Body of pancreas (tissue), 4 donors: ENCODE results near the gene PATZ1.

Source experiments
- POLR2A ChIP-seq, 3 donors: fragments of 450-650 bp; IDR thresholded peaks; one replicate each; pipeline ENCODE4 v1.6.1; 2016; ENCODE audit warnings: antibody characterized with exemption in 3 of 3, mild to moderate bottlenecking in 2 of 3
- TF ChIP-seq, protein P1 (sequence below), 7 experiments: fragments of 450-650 bp in 4 of 7; fragments of 200-600 bp in 3 of 7; sonication (generic) in 3 of 7; IDR thresholded peaks; one replicate each; pipeline ENCODE4 v1.5.1; 2016 to 2019; ENCODE audit warnings: antibody characterized with exemption in 7 of 7

GRCh38 chr22:31348766-31349165, 2.6 kb upstream of the PATZ1 start:
- TF ChIP-seq, protein P1, sequence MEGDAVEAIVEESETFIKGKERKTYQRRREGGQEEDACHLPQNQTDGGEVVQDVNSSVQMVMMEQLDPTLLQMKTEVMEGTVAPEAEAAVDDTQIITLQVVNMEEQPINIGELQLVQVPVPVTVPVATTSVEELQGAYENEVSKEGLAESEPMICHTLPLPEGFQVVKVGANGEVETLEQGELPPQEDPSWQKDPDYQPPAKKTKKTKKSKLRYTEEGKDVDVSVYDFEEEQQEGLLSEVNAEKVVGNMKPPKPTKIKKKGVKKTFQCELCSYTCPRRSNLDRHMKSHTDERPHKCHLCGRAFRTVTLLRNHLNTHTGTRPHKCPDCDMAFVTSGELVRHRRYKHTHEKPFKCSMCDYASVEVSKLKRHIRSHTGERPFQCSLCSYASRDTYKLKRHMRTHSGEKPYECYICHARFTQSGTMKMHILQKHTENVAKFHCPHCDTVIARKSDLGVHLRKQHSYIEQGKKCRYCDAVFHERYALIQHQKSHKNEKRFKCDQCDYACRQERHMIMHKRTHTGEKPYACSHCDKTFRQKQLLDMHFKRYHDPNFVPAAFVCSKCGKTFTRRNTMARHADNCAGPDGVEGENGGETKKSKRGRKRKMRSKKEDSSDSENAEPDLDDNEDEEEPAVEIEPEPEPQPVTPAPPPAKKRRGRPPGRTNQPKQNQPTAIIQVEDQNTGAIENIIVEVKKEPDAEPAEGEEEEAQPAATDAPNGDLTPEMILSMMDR (IDR thresholded peaks at IDR 0.05), result no peak
- TF ChIP-seq POLR2A (IDR thresholded peaks at IDR 0.05), result no peak
